Stimulated activated CD8-positive, alpha-beta memory T cell treated with anti-CD3 and anti-CD28 coated beads, Interleukin-7, amount 100 ng/mL, for 24 hours (primary cell): Measurements from ENCODE around the gene PUM2.

ENCODE experiments used
- DNase-seq: peaks from one replicate; pipeline ENCODE4 v3.0.0-alpha.2; 2020; ENCODE audit warnings: low read depth

PUM2 gene

DNA sequence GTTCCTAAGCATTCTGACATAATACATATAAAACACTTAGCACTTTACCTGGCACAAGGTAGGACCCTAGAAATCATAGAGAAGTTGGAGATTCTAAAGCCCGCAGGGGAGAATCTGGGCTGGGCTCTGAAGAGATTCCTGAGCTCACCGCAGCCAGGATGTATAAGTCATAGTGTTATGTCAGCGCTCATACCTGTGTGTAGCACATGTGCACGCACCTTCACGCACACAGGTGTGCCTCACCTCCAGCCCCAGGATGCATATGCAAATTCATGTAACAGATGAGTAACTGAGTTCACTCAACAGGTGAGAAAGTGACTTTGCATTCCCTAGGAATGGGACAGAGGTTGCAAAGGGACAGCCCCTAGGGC, 117.8 kb downstream of the PUM2 start:
- no peak for DNase-seq

DNA sequence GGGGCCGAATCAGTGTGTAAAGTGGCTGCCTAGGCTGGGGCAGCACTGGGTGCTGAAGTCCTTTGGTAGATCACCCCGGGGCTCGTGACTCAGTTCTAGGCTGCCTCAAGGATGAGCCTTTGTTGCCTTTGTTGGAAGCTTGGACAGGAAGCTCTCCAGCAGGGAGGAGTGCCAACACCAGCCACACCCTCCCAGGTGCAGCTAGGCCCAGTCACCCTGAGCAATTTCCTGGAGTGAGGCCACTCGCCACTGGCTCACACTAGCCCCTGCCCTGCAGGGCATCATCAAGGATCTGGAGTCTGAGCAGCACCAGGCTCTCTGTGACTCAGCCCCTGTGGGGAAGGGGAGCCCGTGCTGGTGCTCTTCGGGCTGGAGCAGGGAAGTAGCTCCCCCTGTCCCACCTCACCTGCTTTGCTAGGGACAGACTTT, 119.0 kb downstream of the PUM2 start:
- DNase-seq, result no peak

GRCh38 chr2:20231159-20231558, 119.5 kb downstream of the PUM2 start:
- no peak for DNase-seq

GRCh38 chr2:20230114-20230425, 120.6 kb downstream of the PUM2 start:
- no peak for DNase-seq

- DNase-seq, result no peak
These were observed 121.1 kb downstream of the PUM2 start for GRCh38 chr2:20229322-20230113.

- DNase-seq, result no peak
These were observed 122.6 kb downstream of the PUM2 start for GRCh38 chr2:20227894-20228505.

- DNase-seq, result no peak
These were observed 124.5 kb downstream of the PUM2 start for GRCh38 chr2:20226152-20226545.

GRCh38 chr2:20225294-20226151, 125.1 kb downstream of the PUM2 start:
- no peak for DNase-seq

GRCh38 chr2:20224716-20225293, 125.8 kb downstream of the PUM2 start, which contains the start of gene SDC1:
Gene SDC1 (minus strand): TSS chr2:20225130. CDS start chr2:20224867, 263 bp downstream.
- no peak for DNase-seq

DNA sequence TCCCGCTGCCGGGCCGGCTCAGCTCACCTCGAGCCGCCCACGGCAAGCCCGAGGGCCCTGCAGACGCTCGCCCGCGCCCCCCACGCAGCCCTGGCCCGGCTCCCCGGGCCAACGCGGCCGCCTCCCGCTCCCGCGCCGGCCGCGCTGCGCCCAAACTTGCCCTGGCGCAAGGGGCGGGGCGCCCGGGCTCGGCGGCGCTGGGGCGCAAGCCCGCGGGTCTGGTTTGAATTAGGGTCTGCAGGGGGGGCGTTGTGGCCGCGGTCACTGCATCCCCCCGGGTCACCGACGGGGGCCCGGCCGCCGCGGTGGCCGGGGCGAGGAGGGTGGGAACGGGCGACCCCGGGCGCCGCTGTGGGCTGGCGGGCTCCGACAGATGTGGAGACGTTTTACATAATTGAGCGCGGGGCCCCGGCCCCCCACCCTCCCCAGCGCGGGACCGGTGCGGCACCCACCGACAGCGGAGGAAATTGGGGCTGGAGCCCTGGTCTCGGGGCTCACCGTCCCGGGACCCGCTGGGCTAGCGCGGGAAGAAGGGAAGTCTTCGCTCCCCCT, 126.4 kb downstream of the PUM2 start:
- no peak for DNase-seq

- no peak for DNase-seq
These were observed 127.1 kb downstream of the PUM2 start for GRCh38 chr2:20223407-20224163.

GRCh38 chr2:20222769-20223406, 127.8 kb downstream of the PUM2 start:
- no peak for DNase-seq

DNA sequence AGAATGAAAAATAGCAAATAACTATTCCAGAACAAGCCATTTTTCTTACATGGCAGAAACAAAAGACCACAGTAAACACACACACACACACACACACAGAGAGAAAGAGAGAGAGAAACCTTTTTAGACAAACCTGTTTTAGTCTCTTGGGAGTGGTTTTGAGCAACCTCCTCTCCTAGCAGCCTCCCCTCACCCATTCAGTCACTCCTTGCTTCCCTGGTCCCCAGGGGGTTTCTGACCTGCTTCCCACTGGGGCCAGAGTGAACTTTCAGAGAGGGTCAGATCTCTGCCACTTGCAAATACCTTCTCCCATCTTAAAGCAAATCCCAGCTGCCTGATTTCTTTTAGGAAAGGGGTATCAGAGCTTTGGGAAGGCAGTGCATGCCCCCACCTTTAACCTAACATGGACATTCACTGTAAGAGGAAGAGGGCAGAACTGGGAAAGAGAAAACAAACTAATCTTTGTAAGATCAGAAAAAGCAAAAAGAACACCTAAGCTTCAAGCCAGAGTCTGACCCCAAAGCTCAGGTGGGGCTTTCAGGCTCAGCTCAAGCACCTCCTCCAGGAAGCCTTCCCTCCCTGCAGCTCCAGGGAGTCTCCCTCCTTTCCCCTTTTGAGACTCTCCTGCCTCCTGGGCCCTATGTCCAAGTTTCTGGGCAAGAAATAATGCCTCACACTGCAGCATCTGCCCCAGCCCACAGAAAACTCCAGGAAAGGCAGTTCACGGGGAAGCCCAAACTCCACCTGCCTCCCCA, 128.5 kb downstream of the PUM2 start:
- DNase-seq, result no peak

GRCh38 chr2:20221555-20221973, 129.1 kb downstream of the PUM2 start:
- no peak for DNase-seq

- DNase-seq, result no peak
These were observed 129.7 kb downstream of the PUM2 start for GRCh38 chr2:20220806-20221554.

GRCh38 chr2:20219763-20220380, 130.8 kb downstream of the PUM2 start:
- no peak for DNase-seq

GRCh38 chr2:20218331-20219320, 132.0 kb downstream of the PUM2 start:
- no peak for DNase-seq
